ENCODE results near the gene PIKFYVE.

Gene PIKFYVE

GRCh38 chr2:208304695-208305094, 38.6 kb downstream of the PIKFYVE start:
- no peak for TF ChIP-seq CTCF (IDR thresholded peaks at IDR 0.05; ENCODE audit: insufficient read depth, low read length, missing control alignments)
- no peak overlapping the region for H3K4me3 ChIP-seq (ENCODE audit: low read depth, low read length)
- POLR2A ChIA-PET, result no interaction called here
- no peak for DNase-seq (ENCODE audit: low read depth, low spot score)
- CTCF ChIA-PET, result no interaction called here

GRCh38 chr2:208306291-208306690, 40.2 kb downstream of the PIKFYVE start:
- DNase-seq (ENCODE audit: low read depth, low spot score), result peak; percentile 3
- ChIA-PET CTCF (no interaction called here), POLR2A (no interaction called here)
- no peak overlapping the region for H3K4me3 ChIP-seq (ENCODE audit: low read depth, low read length)
- TF ChIP-seq CTCF (IDR thresholded peaks at IDR 0.05; ENCODE audit: insufficient read depth, low read length, missing control alignments), result no peak

GRCh38 chr2:208311321-208311720, 45.3 kb downstream of the PIKFYVE start:
- no peak overlapping the region for H3K4me3 ChIP-seq (ENCODE audit: low read depth, low read length)
- ChIA-PET CTCF (no interaction called here), POLR2A (no interaction called here)
- no peak for DNase-seq (ENCODE audit: low read depth, low spot score)
- no peak for TF ChIP-seq CTCF (IDR thresholded peaks at IDR 0.05; ENCODE audit: insufficient read depth, low read length, missing control alignments)

GRCh38 chr2:208311954-208312353, 45.9 kb downstream of the PIKFYVE start:
- DNase-seq (ENCODE audit: low read depth, low spot score), result no peak
- no peak overlapping the region for H3K4me3 ChIP-seq (ENCODE audit: low read depth, low read length)
- CTCF ChIA-PET, result no interaction called here
- POLR2A ChIA-PET, result no interaction called here
- TF ChIP-seq CTCF (IDR thresholded peaks at IDR 0.05; ENCODE audit: insufficient read depth, low read length, missing control alignments), result no peak

- POLR2A ChIA-PET, result no interaction called here
- CTCF ChIA-PET, result no interaction called here
- no peak for TF ChIP-seq CTCF (IDR thresholded peaks at IDR 0.05; ENCODE audit: insufficient read depth, low read length, missing control alignments)
- DNase-seq (ENCODE audit: low read depth, low spot score), result no peak
- H3K4me3 ChIP-seq (ENCODE audit: low read depth, low read length), result no peak overlapping the region
Observed at GRCh38 chr2:208315081-208315788, 49.2 kb downstream of the PIKFYVE start.

GRCh38 chr2:208318127-208318526, 52.1 kb downstream of the PIKFYVE start:
- TF ChIP-seq CTCF (IDR thresholded peaks at IDR 0.05; ENCODE audit: insufficient read depth, low read length, missing control alignments), result no peak

More at GRCh38 chr2:208318127-208318526, 52.1 kb downstream of the PIKFYVE start:
- ChIA-PET CTCF (no interaction called here), POLR2A (no interaction called here)
- no peak overlapping the region for H3K4me3 ChIP-seq (ENCODE audit: low read depth, low read length)
- no peak for DNase-seq (ENCODE audit: low read depth, low spot score)

Measured in AG04449 (cell line).